Inferior parietal cortex (tissue), 1 donor: ENCODE measurements around the gene KIF26A.

ENCODE experiments used
- DNase-seq: peaks from one replicate; pipeline ENCODE4 v3.0.0-alpha.2; 2016; ENCODE audit errors: extremely low spot score

Gene KIF26A

GRCh38 chr14:104101086-104101621, 37.2 kb upstream of the KIF26A start:
- DNase-seq, result no peak

- DNase-seq, result no peak
Observed at GRCh38 chr14:104101651-104102281, 36.6 kb upstream of the KIF26A start.

DNA sequence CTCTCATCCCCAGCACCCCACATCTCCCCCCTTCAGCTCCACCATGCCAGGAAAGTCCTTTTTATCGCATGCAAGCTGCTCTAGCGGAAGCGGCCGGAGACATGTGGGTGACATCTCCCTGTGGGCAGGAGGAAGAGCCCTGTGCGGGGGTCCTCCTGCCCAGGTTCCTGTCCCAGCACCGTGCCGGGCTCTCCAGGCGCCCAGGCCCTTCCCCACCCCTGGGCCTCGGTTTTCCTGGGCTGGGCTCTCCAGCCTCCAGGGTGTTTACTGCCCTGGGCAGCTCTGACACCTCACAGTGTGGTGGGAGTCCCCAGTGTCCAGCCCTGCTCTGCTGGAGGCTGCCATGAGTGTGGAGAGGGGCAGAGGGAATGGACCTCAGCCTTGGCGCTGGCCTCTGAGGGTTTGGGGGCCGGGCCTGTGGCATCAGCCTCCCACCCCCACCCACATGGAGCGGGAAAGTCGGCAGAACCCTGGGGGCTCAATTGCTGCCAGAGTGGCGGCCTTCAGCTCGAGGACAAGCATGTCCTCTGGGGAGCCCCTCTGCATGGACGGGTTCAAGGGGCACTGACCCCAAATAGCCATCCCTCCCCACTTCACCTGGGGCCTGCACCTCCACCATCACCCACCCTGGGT, 36.0 kb upstream of the KIF26A start:
- DNase-seq, result no peak

GRCh38 chr14:104103061-104103445, 35.3 kb upstream of the KIF26A start:
- no peak for DNase-seq

- DNase-seq, result no peak
Observed at GRCh38 chr14:104103446-104104075, 34.8 kb upstream of the KIF26A start.

- DNase-seq, result no peak
Observed at GRCh38 chr14:104104076-104104901, 34.1 kb upstream of the KIF26A start.

DNA sequence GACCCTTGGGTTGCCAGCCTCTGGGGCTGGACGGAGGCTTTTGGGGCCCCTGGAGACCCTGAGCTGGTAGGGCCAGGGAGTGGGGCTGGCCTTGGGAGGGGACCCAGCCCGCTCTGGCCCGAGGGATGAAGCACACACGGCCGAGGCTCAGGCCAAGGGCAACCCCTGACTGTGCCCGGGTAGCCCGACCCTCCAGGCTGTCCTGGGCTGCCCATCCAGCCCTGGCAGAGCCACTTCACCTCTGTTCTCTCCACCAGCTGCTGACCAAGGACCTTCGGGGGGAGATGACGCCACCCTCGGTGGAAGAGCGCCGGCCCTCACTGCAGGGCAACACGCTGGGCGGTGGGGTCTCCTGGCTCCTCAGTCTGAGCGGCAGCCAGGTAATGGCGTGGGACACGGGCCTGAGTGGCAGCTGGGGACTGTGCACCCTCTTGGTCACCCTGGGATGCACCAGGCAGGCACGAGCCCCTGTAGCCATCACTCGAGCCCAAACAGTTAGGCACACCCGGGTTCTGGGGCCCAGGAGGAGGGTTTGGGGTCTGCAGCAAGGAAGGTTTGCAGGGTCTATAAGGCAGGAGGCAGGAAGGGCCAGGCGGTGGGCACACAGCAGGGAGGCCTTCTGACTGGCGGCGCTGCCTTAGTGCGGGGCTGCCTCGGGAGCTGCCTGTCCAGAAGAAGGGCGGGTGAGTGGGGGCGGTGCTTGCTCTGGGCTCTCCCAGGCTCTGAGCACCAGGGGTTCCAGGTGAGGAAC, 33.1 kb upstream of the KIF26A start:
- no peak for DNase-seq

- no peak for DNase-seq
Observed at GRCh38 chr14:104105822-104106470, 32.4 kb upstream of the KIF26A start.

GRCh38 chr14:104106471-104106991, 31.9 kb upstream of the KIF26A start:
- no peak for DNase-seq

DNA sequence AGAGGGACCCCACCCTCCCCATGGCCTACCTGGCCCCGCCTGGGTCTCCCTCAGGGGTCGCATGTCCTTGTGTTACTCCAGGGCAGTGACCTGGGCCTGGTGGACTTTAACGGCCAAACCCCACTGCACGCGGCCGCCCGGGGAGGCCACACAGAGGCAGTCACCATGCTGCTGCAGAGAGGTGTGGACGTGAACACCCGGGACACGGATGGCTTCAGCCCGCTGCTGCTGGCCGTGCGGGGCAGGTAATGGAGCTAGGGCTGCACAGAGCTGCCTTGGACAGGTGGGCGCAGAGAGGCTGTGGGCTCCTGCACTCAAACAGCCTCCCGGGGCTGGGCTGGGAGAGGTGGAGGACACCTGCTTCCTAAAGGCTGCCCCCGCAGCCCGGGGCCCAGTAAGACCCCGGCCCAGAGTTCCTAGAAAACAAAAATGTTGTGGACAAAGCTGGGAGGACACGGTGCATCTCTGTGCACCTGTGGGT, 31.2 kb upstream of the KIF26A start:
- no peak for DNase-seq

GRCh38 chr14:104107611-104108569, 30.5 kb upstream of the KIF26A start:
- no peak for DNase-seq

DNA sequence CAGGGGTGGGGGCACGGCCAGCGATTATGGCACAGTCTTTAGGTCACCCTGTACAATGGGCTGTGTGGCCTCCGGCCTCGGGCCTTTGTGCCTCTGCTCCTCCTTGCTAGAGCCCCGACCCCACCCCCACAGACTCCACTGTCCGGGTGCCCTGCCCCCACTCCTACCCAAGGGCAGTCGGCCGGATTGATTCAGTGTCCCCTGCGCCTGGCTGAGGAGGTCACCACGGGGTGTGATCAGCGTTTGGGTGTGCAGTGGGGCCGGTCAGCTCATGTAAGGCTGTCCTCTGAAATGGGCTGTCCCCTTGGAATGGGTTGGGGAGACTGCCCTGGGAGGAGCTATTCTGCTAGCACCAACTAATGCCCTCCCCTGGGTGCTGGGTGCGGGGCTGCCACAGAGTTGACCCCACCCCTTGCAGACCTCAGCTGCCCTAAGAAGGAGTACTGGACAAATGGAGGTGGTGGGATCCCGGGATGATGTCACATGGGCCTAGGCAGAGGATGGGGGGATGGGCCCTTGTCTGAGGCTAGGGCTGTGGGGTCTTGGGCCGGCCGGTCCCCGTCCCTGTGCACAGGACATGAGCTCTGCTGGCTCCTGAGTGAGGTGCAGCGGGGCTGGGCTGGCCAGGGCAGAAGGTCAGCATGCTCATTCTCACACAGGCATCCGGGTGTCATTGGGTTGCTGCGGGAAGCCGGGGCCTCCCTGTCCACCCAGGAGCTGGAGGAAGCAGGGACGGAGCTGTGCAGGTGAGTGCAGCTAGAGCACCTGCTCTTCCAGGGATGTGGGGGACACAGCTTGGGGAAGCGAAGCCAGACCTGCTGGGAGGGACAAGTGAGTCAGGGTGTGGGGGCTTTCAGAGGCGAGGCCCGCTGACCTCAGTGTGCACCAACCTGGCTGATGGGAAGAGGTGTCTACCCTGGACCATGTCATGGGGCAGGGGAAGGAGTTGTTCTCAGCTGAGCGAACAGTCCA, 29.5 kb upstream of the KIF26A start:
- DNase-seq, result no peak

DNA sequence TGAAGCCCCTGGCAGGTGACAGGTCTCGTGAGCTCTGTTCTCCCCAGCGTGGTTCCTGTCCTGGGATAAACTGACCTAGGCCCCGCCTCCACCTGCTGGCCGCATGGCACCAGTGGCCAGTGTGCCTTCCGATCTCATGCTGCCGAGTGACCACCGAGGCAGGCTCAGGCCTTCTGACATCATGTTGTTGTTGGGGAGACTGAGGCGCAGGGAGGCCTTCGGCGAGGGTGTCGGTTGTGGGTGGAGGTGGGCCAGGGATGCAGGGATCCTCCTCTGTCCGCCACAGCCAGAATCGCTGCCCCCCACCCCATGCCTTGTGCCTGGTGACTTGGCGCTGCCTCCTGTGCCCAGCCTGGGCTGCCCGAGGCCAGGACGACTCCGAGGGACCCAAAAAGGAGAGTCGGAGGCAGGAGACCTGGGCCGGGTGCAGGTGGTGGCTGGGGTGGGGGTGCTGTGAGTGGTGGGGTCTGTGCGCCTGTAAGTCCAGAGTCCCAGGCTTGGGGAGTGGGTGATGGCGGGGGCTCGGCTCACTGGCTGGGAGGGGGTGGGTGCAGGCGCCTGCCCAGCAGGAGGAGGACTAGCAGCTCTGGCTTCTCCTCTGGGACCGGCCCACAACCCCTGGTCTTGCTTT, 28.5 kb upstream of the KIF26A start:
- no peak for DNase-seq

DNA sequence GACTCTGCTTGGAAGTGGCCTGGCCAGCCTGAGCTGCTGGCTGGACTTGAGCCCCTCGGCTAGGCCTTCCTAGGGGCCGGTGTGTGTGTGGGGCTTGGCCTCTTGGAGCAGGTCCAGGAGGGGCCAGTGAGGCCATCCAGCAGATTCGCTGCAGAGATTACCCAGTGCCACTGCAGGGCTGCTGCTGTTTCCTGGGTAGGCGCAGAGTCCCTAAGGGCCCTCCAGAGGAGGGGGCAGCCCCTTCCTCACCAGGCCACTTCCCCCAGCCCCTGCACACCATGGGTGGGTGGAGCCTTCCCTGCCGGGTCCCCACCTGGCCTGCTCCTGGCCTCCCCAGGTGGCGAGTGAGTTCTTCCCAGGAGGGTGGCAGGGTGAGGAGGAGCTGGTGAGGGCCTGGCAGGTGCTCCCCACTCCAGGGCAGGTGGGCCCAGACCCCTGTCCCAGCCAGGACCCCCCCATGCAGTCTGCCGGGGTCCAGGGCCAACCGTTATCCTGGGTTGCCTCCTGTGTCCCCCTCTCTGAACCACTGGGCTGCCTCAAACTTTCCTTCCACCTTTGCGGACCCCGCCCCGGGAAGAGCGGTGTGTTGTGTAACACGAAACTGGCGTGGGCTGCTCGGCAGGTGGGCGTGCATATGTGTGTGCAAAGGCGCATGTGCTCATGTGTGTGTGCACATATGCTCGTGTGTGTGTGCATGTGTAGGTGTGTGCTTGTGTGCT, 27.7 kb upstream of the KIF26A start:
- no peak for DNase-seq

DNA sequence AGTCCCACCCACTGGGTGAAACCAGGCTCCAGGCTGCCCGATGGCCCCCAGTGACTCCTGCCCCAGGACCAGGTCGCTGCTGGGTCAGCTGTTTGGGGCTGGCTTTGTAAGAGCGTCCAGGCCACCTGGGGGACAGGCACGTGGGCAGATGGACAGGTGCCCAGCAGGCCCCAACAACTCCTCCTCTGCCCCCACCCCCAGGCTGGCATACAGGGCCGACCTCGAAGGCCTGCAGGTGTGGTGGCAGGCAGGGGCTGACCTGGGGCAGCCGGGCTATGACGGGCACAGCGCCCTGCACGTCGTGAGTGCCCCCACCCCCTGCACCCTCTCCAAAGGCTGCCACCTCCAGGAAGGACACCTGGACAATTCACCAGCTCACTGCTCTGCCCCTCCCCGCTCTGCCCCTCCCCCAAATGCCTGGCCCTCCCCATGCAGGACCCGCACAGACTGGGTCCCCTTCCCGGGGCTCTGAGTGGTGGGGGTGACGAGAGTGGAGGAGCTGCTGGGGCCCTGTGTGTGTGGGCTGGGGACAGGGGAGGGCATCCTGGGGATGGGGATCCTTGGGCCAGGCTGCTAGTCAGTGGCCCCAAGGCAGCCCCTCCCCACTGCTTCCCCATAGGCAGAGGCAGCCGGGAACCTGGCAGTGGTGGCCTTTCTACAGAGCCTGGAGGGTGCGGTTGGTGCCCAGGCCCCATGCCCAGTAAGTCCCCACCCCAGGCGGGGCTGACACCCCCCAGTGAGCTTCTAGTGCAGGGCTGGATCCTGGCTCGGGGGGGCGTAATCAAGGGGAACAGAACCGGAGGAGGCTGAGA, 26.9 kb upstream of the KIF26A start:
- DNase-seq, result no peak

DNA sequence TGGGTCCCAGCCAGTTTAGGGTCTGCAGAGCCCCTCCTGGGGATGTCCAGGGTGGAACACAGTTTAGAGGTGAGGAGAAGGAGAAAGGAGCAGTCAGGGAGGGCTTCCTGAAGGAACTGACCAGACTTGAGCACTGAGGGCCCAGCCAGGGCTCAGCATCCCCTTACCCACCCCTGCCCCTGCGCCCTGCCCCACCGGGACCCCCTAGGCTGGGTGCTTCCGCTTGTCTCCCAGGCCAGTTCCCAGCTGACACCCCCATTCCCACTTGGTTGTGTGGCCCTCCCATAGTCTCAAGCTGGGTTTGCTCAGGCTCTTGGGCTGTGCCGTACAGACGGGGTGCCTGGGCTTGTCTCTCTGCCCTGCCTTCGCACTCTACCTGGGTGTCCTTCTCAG, 26.3 kb upstream of the KIF26A start:
- DNase-seq, result no peak
